Measurements from ENCODE around the gene HNRNPA0. TPM values are rescaled to one million over a fixed set of nuclear protein-coding genes. Genes with fewer than 3 reads are reported as not detected.

HNRNPA0 gene
- total and polyA plus RNA-seq, 2 of the 8 experiments (the other 6 are each of a cell fraction or from before 2014, with no cell fraction given): 22.0 to 71.3 TPM

DNA sequence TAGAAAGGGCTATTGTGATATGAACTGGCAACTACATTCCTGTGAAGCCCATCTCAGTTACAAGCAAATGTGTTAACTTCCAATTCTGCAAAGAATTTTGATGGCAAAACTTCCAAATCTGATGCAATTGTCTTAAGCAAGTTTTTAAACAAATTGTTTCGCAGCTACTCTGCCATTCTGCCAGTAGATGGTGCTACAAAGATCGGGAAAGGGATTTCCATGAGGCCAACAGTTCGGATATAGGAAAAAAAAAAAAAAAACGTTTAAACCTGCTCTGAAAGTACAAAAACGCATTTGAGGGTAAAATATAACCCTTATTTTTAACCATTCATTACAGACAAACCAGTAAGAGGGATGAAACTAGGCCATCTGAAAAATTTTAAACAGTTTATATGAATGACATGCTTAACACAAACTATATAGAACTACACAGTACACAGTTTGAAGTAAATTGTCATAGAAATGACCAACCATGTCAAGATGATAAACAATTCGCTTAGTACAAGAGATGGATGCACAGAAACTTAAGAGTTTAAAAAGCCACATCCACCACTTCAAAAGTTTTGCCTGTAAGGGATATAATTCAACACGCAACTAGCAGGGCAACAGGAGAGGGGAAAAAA lies 2.2 kb downstream of the HNRNPA0 start (continued):
- TF ChIP-seq HDAC6 (IDR thresholded peaks at IDR 0.05; ENCODE audit: low read depth, low read length): no peak
- TF ChIP-seq PHF8 (conservative IDR thresholded peaks at IDR 0.05; ENCODE audit: low read depth, low read length): no peak
- no peak for TF ChIP-seq KDM4A (IDR thresholded peaks at IDR 0.05; ENCODE audit: low read depth, low read length, severe bottlenecking)
- TF ChIP-seq, protein P1, sequence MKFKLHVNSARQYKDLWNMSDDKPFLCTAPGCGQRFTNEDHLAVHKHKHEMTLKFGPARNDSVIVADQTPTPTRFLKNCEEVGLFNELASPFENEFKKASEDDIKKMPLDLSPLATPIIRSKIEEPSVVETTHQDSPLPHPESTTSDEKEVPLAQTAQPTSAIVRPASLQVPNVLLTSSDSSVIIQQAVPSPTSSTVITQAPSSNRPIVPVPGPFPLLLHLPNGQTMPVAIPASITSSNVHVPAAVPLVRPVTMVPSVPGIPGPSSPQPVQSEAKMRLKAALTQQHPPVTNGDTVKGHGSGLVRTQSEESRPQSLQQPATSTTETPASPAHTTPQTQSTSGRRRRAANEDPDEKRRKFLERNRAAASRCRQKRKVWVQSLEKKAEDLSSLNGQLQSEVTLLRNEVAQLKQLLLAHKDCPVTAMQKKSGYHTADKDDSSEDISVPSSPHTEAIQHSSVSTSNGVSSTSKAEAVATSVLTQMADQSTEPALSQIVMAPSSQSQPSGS (IDR thresholded peaks at IDR 0.05; ENCODE audit: low read length): no peak
- TF ChIP-seq TEAD4 (IDR thresholded peaks at IDR 0.05; ENCODE audit: low read depth, low read length): no peak
- no peak for TF ChIP-seq POU5F1 (IDR thresholded peaks at IDR 0.05; ENCODE audit: low read depth, low read length)
- no peak; a peak in 1 of 3 replicates for TF ChIP-seq POLR2A (IDR thresholded peaks at IDR 0.05; ENCODE audit: control extremely low read depth in 1 of 2, low read depth in 2 of 2, low read length in 2 of 2)
- TF ChIP-seq CBX5 (IDR thresholded peaks at IDR 0.05; ENCODE audit: low read depth, low read length): no peak
- TF ChIP-seq EGR1 (IDR thresholded peaks at IDR 0.05; ENCODE audit: borderline replicate concordance, low read depth, low read length): no peak
- TF ChIP-seq SAP30 (IDR thresholded peaks at IDR 0.05; ENCODE audit: insufficient read depth, insufficient replicate concordance, low read length): no peak
- TF ChIP-seq, protein P2, sequence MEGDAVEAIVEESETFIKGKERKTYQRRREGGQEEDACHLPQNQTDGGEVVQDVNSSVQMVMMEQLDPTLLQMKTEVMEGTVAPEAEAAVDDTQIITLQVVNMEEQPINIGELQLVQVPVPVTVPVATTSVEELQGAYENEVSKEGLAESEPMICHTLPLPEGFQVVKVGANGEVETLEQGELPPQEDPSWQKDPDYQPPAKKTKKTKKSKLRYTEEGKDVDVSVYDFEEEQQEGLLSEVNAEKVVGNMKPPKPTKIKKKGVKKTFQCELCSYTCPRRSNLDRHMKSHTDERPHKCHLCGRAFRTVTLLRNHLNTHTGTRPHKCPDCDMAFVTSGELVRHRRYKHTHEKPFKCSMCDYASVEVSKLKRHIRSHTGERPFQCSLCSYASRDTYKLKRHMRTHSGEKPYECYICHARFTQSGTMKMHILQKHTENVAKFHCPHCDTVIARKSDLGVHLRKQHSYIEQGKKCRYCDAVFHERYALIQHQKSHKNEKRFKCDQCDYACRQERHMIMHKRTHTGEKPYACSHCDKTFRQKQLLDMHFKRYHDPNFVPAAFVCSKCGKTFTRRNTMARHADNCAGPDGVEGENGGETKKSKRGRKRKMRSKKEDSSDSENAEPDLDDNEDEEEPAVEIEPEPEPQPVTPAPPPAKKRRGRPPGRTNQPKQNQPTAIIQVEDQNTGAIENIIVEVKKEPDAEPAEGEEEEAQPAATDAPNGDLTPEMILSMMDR (IDR thresholded peaks at IDR 0.05; ENCODE audit: control extremely low read depth in 1 of 3, insufficient read depth in 1 of 3, low read depth in 1 of 3, low read length in 3 of 3): peak in 2 of 3 experiments; percentile 49 to 64; a peak in 3 of 4 replicates
- TF ChIP-seq RFX5 (IDR thresholded peaks at IDR 0.05; ENCODE audit: borderline replicate concordance, low read depth, low read length): no peak
- TF ChIP-seq RAD21 (IDR thresholded peaks at IDR 0.05 in 1 of 2, conservative IDR thresholded peaks at IDR 0.05 in 1 of 2; ENCODE audit: low read depth in 2 of 2, low read length in 2 of 2): peak; percentile 29 to 40; a peak in 3 of 4 replicates
- TF ChIP-seq BCL11A (IDR thresholded peaks at IDR 0.05; ENCODE audit: low read depth in 2 of 2, low read length in 2 of 2): no peak
- TF ChIP-seq, protein P3, sequence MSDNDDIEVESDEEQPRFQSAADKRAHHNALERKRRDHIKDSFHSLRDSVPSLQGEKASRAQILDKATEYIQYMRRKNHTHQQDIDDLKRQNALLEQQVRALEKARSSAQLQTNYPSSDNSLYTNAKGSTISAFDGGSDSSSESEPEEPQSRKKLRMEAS (IDR thresholded peaks at IDR 0.05): 0 out of 2 replicates have a peak, but pooled peaks have one; percentile 19
- TF ChIP-seq CREB1 (IDR thresholded peaks at IDR 0.05): no peak
- TF ChIP-seq, protein P4, sequence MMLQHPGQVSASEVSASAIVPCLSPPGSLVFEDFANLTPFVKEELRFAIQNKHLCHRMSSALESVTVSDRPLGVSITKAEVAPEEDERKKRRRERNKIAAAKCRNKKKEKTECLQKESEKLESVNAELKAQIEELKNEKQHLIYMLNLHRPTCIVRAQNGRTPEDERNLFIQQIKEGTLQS (IDR thresholded peaks at IDR 0.05; ENCODE audit: insufficient read depth, low read depth, low read length): no peak
- TF ChIP-seq, protein P5, sequence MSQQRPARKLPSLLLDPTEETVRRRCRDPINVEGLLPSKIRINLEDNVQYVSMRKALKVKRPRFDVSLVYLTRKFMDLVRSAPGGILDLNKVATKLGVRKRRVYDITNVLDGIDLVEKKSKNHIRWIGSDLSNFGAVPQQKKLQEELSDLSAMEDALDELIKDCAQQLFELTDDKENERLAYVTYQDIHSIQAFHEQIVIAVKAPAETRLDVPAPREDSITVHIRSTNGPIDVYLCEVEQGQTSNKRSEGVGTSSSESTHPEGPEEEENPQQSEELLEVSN (IDR thresholded peaks at IDR 0.05): no peak

All from H1 (cell line).